CD4-positive, alpha-beta T cell treated with Interleukin-17A for 1 hour (primary cell): ENCODE data around the gene PFN1.

Source experiments
- DNase-seq: peaks from one replicate; pipeline ENCODE4 v3.0.0-alpha.2; 2020

Gene PFN1

DNA sequence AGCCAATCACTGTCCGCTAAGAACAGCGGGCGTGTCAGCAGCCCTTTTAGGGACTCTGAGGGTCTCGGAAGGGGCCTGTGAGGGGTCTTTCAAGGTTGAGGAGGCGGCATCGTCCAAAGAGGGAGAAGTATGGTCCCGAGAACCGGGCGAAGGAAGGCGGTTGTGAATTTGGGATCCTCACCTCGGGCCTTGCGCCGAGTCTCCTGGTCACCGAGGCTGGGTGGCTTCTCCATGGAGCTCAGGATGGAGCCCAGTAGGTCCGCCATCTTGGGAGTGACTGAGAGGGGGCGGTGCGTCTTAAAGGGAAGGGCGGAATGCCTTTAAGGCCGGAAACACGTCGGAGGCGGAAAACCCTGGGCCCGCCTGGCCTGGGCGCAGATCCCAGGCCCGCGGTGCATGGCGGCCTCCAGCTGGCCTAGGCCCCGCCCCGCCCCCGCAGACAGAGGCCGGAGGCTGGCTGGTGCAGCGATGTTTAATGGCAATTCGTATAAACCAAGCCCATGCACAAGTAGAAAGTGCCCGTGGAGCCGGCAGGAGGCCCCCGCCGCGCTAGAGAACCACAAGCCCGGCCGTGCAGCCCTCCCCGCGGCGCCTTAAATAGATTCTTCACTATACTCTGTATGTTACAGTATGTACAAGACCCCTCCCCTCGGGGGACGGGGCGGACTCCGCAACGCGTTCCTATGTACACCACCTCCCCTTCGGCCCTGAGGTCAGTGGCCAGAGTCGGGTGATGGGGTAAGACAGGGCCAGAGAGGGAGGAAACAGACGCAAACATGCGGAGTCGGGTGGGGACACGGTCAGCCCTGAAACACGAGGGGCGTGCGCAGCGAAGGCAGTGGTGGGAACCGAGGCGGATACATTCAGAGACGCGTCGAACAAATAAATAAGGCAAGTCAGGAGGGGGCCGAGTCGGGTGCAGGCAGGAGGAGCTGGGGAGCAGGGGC, 19.5 kb upstream of the PFN1 start, which contains the start of gene SPAG7:
SPAG7 (minus strand) TSS at position 279 of the 947 bp plus-strand sequence; CDS start at position 266, 13 bp downstream.
- peak; percentile 97 for DNase-seq

GRCh38 chr17:4966844-4967538, 18.7 kb upstream of the PFN1 start:
- DNase-seq = peak; percentile 99

DNA sequence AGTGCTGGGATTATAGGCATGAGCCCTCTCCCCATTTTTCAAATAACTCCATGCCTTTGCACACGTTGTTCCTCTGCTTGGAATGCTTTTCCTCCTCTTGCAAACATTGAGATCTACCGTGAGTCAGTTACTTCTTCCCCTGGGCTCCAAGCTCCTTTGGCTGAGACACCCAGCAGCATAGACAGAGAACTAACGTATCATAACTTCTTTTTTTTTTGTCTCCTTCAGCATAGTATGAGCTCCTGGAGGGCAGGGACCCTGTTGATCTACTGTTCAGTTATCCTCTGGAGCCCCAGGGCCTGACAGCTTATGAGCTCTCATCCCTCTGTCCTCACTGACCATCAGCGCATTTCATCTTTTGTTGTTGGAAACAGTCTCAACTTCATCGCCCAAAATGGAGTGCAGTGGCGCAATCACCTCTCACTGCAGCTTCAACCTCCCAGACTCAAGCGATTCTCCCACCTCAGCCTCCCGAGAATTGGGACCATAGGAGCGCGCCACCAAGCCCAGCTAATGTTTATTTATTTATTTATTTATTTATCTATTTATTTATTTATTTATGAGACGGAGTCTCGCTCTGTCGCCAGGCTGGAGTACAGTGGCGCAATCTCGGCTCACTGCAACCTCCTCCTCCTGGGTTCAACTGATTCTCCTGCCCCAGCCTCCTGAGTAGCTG, 17.1 kb upstream of the PFN1 start:
- no peak for DNase-seq

GRCh38 chr17:4960279-4960922, 12.1 kb upstream of the PFN1 start:
- DNase-seq = no peak

DNA sequence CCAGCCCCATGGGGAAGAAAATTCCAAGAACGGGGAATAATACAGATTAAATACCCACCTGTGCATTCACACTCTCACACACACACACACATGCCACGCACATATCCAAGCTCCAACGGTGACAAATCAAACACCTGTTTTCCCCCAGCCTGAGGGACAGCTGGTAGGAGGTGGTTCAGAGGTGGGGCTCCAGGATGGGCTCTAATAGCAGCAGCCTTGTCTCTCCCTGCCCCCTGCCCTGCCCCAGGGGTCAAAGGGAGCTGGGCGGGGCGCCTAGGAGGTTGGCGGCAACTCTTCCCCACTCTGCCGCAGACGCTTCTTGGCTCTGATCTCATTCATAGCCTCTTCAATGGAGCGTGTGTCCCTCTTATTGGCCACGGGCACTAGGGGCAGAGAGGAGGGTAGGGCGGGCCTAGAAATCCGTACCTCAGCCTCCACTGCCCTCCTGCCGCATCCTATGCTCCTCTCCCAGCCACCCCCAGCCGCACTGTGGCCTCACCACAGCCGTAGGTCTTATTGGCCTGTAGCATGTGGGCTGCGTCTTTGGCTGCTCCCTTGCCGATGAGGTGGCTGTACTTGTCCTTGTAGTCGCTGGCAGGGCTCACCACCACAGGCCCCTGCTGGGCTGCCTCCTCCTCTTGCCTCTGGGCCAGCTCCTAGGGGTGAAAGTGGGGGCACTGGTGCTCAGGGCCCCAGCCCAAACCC, 11.1 kb upstream of the PFN1 start:
- DNase-seq = no peak

DNA sequence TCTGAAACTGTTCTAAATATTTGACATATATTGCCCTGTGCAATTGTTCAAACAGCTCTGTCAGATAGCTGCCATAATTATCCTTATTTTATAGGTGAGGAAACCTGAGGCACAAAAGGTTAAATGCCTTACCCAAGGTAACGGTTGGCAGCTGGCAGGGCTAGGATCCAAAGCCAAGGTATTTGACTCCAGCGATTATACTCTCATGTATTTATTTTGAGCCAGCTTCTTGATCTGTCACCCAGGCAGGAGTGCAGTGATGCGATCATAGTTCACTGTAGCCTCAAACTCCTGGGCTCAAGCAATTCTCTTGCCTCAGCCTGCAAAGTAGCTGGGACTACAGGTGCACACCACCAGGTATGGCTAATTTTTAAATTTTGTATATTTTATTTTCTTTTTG, 9.8 kb upstream of the PFN1 start:
- DNase-seq = no peak

- peak; percentile 57 for DNase-seq
Measured at GRCh38 chr17:4956493-4957061, 8.2 kb upstream of the PFN1 start.

DNA sequence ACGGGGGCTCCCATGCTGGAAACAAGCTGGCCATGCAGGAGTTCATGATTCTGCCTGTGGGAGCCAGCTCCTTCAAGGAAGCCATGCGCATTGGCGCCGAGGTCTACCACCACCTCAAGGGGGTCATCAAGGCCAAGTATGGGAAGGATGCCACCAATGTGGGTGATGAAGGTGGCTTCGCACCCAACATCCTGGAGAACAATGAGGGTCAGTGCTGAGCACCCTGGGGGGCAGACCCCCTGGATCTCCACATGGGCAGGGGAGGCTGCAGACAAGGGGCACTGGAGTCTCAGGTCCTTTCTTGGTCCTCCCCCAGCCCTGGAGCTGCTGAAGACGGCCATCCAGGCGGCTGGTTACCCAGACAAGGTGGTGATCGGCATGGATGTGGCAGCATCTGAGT, 6.8 kb upstream of the PFN1 start:
- no peak for DNase-seq

DNA sequence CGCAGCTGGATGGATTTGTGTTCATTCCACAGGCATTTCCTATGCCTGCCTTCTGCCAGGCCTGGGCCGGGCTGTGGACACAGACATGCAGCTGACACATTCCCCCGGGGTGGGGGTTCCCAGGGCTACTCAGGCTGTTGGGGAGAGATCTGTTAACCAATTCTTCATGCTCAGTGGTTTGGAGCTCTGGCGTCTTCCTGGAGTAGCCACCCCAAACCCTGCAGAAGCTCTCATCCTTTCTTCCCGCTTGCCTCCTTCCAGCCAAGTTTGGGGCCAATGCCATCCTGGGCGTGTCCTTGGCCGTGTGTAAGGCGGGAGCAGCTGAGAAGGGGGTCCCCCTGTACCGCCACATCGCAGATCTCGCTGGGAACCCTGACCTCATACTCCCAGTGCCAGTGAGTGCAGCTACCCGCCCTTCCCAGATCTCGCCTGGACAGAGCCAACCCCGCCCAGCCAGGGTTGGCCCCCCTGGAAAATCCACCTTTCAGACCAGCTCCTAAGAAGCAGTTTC, 5.2 kb upstream of the PFN1 start:
- no peak for DNase-seq

DNA sequence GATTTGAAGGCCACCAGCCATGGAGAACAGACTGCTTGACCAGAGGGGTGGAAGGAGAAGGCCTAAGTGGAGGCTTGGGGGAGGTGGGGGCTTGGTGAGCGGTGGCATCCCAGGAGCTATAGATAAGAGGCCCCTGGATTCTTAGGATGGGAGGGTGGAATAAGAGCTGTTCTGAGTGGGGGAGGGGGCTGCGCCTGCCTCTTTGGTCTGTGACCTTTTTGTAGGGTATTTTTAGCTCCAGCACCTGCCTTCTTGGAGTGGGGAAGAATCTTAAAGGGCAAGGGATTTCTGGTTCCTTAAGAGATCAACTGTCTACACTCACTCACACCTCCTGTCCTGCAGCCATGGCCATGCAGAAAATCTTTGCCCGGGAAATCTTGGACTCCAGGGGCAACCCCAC, 3.2 kb upstream of the PFN1 start:
- no peak for DNase-seq

- DNase-seq = no peak
Measured at GRCh38 chr17:4950746-4951204, 2.4 kb upstream of the PFN1 start, which contains the start of gene ENO3. Gene ENO3 (plus strand): TSS chr17:4951119. CDS start chr17:4951830, 711 bp downstream.

- DNase-seq = no peak
Measured at GRCh38 chr17:4950075-4950745, 1.9 kb upstream of the PFN1 start.

DNA sequence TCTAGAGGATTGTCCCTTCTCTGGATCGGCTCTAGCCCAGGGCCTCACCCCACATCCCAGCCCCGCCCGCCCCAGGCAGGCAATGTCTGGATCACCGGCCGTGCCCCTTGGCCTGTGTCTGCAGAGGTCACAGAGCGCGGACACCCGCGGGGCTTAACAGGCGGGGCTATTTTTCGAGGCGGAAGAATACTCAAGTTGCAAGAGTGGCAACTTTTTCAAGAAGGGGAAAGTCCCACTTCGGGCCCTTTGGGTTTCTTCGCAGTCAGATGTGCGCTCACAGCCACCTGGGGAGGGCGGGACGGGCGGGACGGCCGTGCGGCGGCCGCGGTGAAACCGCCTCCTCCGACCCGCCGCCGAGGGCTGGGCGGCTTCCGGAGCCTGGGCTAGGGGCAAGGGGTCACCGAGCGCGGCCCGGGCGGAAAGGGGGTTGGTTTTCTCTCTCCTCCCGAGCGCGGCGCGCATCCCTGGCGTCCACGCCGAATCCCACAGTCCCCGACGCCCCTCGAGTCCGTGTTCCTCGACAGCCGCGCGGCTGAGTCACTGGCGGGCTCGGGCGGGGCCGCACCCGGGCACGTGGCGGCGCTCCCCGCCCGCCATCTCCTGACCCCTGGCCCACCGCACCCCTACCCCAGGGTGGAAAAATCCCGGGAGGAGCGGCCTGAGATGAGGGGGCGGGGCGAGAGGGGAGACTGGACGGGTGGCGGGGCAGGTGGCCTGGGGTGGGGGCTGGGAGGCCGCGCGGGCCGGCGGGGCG, 1.2 kb upstream of the PFN1 start:
- peak; percentile 90 for DNase-seq

- peak; percentile 81 for DNase-seq
Measured at GRCh38 chr17:4948931-4949320, 596 bp upstream of the PFN1 start.

DNA sequence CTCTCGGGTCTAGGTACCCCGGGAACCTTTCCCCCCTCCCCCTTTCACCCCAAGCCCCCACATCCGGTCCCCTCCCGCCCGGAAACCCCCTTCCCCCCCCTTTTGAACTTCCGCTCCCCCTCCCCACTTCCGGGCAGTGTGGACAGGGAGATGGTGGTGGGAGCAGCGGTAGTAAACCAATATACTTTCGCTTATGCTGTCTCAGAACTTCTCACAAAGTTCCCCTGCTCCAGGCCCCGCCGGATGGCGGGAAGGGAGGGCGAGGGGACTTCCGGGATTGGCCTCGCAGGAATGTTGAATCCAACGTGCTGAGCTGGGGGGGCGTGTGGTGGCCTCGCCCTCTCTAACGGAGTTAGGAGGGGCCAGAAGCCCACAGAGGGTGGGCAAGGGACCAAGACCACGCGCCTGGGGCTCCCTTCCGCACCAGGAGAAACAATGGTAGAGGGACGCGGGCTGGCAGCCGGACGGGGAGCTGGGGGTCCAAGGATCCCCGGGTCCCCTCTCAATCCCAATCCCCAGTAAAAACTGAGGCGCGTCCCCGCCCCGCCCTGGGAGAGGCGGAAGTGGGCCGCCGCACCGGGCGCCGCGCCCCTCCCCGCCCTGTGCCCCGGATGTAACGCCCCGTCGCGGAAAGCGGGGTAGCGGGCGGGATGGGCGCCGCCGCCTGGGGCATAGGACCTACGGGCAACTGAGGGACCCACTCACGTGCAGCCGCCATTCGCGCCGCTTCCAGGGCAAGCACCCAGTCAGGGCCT, 742 bp downstream of the PFN1 start:
- peak; percentile 79 for DNase-seq

- no peak for DNase-seq
Measured at GRCh38 chr17:4947010-4947410, 1.3 kb downstream of the PFN1 start.

- DNase-seq = peak; percentile 27
Measured at GRCh38 chr17:4946312-4946976, 1.9 kb downstream of the PFN1 start.

- no peak for DNase-seq
Measured at GRCh38 chr17:4945944-4946280, 2.4 kb downstream of the PFN1 start.
